Smooth muscle cell (in vitro differentiated cells): Measurements from ENCODE around the gene CBLN3. TPM values are rescaled to one million over a fixed set of nuclear protein-coding genes. Genes with fewer than 3 reads are reported as not detected.
A peak's percentile ranks its signal among the peaks of the same experiment; 100 is the strongest.

Experiments used
- DNase-seq: peaks from one replicate; lab custom pipeline; 2025; ENCODE audit not compliant: unreplicated experiment; lab: John Stamatoyannopoulos, UW
- H2AFZ ChIP-seq: fragments of 200-600 bp; sonication (generic); 2 replicates; pipeline ENCODE4 v1.6.0; 2016; ENCODE audit warnings: antibody characterized with exemption, low read depth, mild to moderate bottlenecking
- H3F3A ChIP-seq: fragments of 200-600 bp; sonication (generic); 2 replicates; pipeline ENCODE4 v1.6.0; 2017; ENCODE audit warnings: antibody characterized with exemption, low read depth
- H3K27ac ChIP-seq: fragments of 200-600 bp; sonication (generic); 2 replicates; pipeline ENCODE4 v1.5.1; 2016; ENCODE audit warnings: low read depth, mild to moderate bottlenecking
- H3K27me3 ChIP-seq: fragments of 200-600 bp; sonication (generic); 2 replicates; pipeline ENCODE4 v1.6.1; 2016; ENCODE audit warnings: low read depth, mild to moderate bottlenecking
- H3K36me3 ChIP-seq: fragments of 200-600 bp; sonication (generic); 2 replicates; pipeline ENCODE4 v1.5.1; 2016; ENCODE audit warnings: low read depth
- H3K4me1 ChIP-seq: fragments of 200-600 bp; sonication (generic); 2 replicates; pipeline ENCODE4 v1.5.1; 2016; ENCODE audit warnings: low read depth
- H3K4me2 ChIP-seq: fragments of 200-600 bp; sonication (generic); 2 replicates; pipeline ENCODE4 v1.6.0; 2016; ENCODE audit warnings: mild to moderate bottlenecking
- H3K4me3 ChIP-seq: fragments of 200-600 bp; sonication (generic); 2 replicates; pipeline ENCODE4 v1.5.1; 2016; ENCODE audit warnings: mild to moderate bottlenecking
- H3K79me2 ChIP-seq: fragments of 200-600 bp; sonication (generic); 2 replicates; pipeline ENCODE4 v1.6.0; 2016; ENCODE audit warnings: low read depth, mild to moderate bottlenecking
- H3K9ac ChIP-seq: fragments of 200-600 bp; sonication (generic); 2 replicates; pipeline ENCODE4 v1.6.0; 2016; ENCODE audit warnings: low read depth
- H3K9me3 ChIP-seq: fragments of 200-600 bp; sonication (generic); replicated peaks from 2 replicates; pipeline ENCODE4 v1.5.1; 2016; ENCODE audit warnings: low read depth
- H4K20me1 ChIP-seq: fragments of 200-600 bp; sonication (generic); 2 replicates; pipeline ENCODE4 v1.6.0; 2016; ENCODE audit warnings: low read depth
- CTCF ChIP-seq: fragments of 200-600 bp; sonication (generic); IDR thresholded peaks from 2 replicates; pipeline ENCODE4 v1.5.1; 2017; ENCODE audit warnings: borderline replicate concordance, mild to moderate bottlenecking, antibody characterized with exemption; ENCODE audit not compliant: insufficient read depth, poor library complexity, severe bottlenecking
- WGBS: methylation state at CpG from one replicate; pipeline ENCODE4 v1.1.7; 2016; ENCODE audit warnings: low lambda C conversion rate; 5-methylcytosine and 5-hydroxymethylcytosine counted together
- polyA plus RNA-seq: library from polyadenylated mRNA; unstranded; fragments of >200 nt; fragmentation: Nextera tagmentation; extraction: Ambion mirVana; gene quantifications from 2 replicates; pipeline ENCODE4 v1.2.1, GENCODE V29; 2016
- total RNA-seq: library from RNA; depleted of rRNA; stranded (reverse); fragments of >200 nt; gene quantifications from 2 replicates; pipeline ENCODE4 v1.2.3, GENCODE V29; 2014

CBLN3 gene
- total and polyA plus RNA-seq, 2 experiments from 2014 or later = 1.1 to 1.6 TPM

- 2% methylated on average over 12 of the region's 12 CpGs for WGBS
- H2AFZ ChIP-seq = no peak overlapping the region
- H3K9me3 ChIP-seq = no peaks in the 10 kb centered on the region
- H3K4me2 ChIP-seq = peak overlapping the region; percentile 91
- H3F3A ChIP-seq = no peaks in the 10 kb centered on the region
- no peaks in the 10 kb centered on the region for H3K36me3 ChIP-seq
- peaks cover 5% of the 10 kb centered on the region for H4K20me1 ChIP-seq
- peak overlapping the region; percentile 98 for H3K27ac ChIP-seq
- peak overlapping the region; percentile 89 for H3K4me3 ChIP-seq
- peak overlapping the region; percentile 95 for H3K9ac ChIP-seq
- no peak for TF ChIP-seq CTCF
- H3K27me3 ChIP-seq = no peaks in the 10 kb centered on the region
- peaks cover 12% of the 10 kb centered on the region for H3K4me1 ChIP-seq
- peaks cover 5% of the 10 kb centered on the region for H3K79me2 ChIP-seq
- no peak for DNase-seq
These were observed 12.4 kb upstream of the CBLN3 start for GRCh38 chr14:24441904-24442239.

- peaks cover 12% of the 10 kb centered on the region for H3K4me1 ChIP-seq
- peaks cover 5% of the 10 kb centered on the region for H3K79me2 ChIP-seq
- TF ChIP-seq CTCF = no peak
- DNase-seq = no peak
- no peaks in the 10 kb centered on the region for H3K9me3 ChIP-seq
- H3K27me3 ChIP-seq = no peaks in the 10 kb centered on the region
- peaks cover 6% of the 10 kb centered on the region for H4K20me1 ChIP-seq
- H3K4me3 ChIP-seq = peak overlapping the region; percentile 89
- no peak overlapping the region for H2AFZ ChIP-seq
- no peaks in the 10 kb centered on the region for H3K36me3 ChIP-seq
- H3K9ac ChIP-seq = peak overlapping the region; percentile 95
- 54% methylated on average over 5 of the region's 5 CpGs for WGBS
- H3K27ac ChIP-seq = peak overlapping the region; percentile 98
- no peaks in the 10 kb centered on the region for H3F3A ChIP-seq
- peak overlapping the region; percentile 91 for H3K4me2 ChIP-seq
These were observed 12.0 kb upstream of the CBLN3 start for GRCh38 chr14:24441485-24441884.

- Histone ChIP-seq H3K27ac (no peak overlapping the region), H3K4me3 (no peak overlapping the region), H3K36me3 (no peaks in the 10 kb centered on the region), H3K79me2 (peaks cover 5% of the 10 kb centered on the region), H3K4me1 (peaks cover 12% of the 10 kb centered on the region), H4K20me1 (peaks cover 6% of the 10 kb centered on the region), H3K9ac (no peak overlapping the region), H3K4me2 (peak overlapping the region; percentile 91), H2AFZ (no peak overlapping the region), H3K27me3 (no peaks in the 10 kb centered on the region), H3F3A (peaks cover 2% of the 10 kb centered on the region), H3K9me3 (no peaks in the 10 kb centered on the region)
- TF ChIP-seq CTCF = no peak
- WGBS = 95% methylated on average over 8 of the region's 8 CpGs
- DNase-seq = no peak
These were observed 11.3 kb upstream of the CBLN3 start for GRCh38 chr14:24440606-24441399.
